Progenitor cell of endocrine pancreas (in vitro differentiated cells): ENCODE results near the gene ZIM2. TPM values are rescaled to one million over a fixed set of nuclear protein-coding genes. Genes with fewer than 3 reads are reported as not detected.

Experiments
- DNase-seq: peaks from one replicate; pipeline ENCODE4 v3.0.0; 2021; ENCODE audit warnings: low spot score; ENCODE audit not compliant: unreplicated experiment
- H3K27ac Mint-ChIP-seq: 2 replicates; pipeline ENCODE4 v1.8.0; 2021; ENCODE audit warnings: mild to moderate bottlenecking, moderate library complexity, mixed read lengths
- H3K27me3 Mint-ChIP-seq: 2 replicates; pipeline ENCODE4 v1.8.0; 2021; ENCODE audit warnings: mixed read lengths
- H3K36me3 Mint-ChIP-seq: 2 replicates; pipeline ENCODE4 v1.8.0; 2022; ENCODE audit warnings: mixed read lengths; ENCODE audit not compliant: insufficient read depth
- H3K4me1 Mint-ChIP-seq: 2 replicates; pipeline ENCODE4 v1.8.0; 2021; ENCODE audit warnings: low read depth, mixed read lengths
- H3K4me3 Mint-ChIP-seq: 2 replicates; pipeline ENCODE4 v1.8.0; 2021; ENCODE audit warnings: low read depth, mild to moderate bottlenecking, moderate library complexity, mixed read lengths
- H3K9me3 Mint-ChIP-seq: 2 replicates; pipeline ENCODE4 v1.8.0; 2021; ENCODE audit warnings: low read depth, mixed read lengths
- total RNA-seq: library from RNA; stranded (reverse); gene quantifications from 2 replicates; pipeline ENCODE4 v1.2.1, GENCODE V29; 2021
- TF ChIP-seq, protein P1 (sequence below): fragments of 200-600 bp; sonication (generic); IDR thresholded peaks from one replicate; pipeline ENCODE4 v1.5.0; 2021; ENCODE audit warnings: antibody characterized with exemption, mild to moderate bottlenecking; ENCODE audit not compliant: unreplicated experiment

ZIM2 gene
- total RNA-seq, 1 donor from 2014 or later, result not detected

DNA sequence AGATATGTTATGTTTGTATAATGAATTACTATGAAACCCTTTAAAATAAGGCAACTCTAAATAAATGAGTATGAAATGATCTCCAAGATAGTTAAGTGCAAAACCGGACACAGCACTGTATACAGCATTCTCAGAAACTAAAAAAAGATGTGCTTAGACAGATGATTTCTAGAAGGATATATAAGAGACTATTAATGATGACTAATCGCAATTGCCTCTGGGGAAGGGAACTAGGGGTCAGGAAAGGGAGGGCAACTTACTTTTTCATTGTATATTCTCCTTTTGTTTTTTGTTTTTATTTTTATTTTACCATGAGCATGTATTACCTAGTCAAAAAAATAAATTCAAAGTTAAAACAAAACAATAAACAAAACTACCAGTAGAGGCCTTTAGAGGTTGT lies 12.8 kb downstream of the ZIM2 start:
- Mint-ChIP-seq H3K4me1 (no peaks in the 10 kb centered on the region), H3K4me3 (no peak overlapping the region), H3K36me3 (peaks cover 2% of the 10 kb centered on the region), H3K27ac (no peak overlapping the region), H3K9me3 (peaks cover 58% of the 10 kb centered on the region), H3K27me3 (no peaks in the 10 kb centered on the region)
- no peak for DNase-seq
- TF ChIP-seq, protein P1, sequence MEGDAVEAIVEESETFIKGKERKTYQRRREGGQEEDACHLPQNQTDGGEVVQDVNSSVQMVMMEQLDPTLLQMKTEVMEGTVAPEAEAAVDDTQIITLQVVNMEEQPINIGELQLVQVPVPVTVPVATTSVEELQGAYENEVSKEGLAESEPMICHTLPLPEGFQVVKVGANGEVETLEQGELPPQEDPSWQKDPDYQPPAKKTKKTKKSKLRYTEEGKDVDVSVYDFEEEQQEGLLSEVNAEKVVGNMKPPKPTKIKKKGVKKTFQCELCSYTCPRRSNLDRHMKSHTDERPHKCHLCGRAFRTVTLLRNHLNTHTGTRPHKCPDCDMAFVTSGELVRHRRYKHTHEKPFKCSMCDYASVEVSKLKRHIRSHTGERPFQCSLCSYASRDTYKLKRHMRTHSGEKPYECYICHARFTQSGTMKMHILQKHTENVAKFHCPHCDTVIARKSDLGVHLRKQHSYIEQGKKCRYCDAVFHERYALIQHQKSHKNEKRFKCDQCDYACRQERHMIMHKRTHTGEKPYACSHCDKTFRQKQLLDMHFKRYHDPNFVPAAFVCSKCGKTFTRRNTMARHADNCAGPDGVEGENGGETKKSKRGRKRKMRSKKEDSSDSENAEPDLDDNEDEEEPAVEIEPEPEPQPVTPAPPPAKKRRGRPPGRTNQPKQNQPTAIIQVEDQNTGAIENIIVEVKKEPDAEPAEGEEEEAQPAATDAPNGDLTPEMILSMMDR, result no peak

DNA sequence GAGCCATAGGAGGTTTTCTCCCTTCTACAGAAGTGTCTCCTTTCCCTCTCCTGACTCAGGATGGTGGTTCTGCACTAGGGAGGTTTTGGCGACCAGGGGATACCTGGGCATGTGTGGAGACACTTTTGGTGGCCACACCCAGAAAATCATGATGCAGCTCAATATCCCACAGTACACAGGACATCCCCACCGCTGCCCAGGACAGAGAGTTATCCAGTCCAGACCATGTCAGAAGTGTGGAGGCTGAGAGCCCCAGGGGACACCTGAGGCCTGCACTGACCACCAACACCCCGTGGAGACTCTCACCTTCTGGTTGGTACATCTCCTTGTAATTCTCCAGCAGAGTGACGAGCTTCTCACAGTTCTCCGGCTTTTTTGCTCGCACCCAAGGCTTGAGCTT lies 16.6 kb downstream of the ZIM2 start:
- no peak for DNase-seq
- Mint-ChIP-seq H3K27me3 (no peaks in the 10 kb centered on the region), H3K4me1 (no peaks in the 10 kb centered on the region), H3K4me3 (no peak overlapping the region), H3K9me3 (peaks cover 67% of the 10 kb centered on the region), H3K27ac (no peak overlapping the region), H3K36me3 (peaks cover 1% of the 10 kb centered on the region)
- TF ChIP-seq, protein P1, result no peak

DNA sequence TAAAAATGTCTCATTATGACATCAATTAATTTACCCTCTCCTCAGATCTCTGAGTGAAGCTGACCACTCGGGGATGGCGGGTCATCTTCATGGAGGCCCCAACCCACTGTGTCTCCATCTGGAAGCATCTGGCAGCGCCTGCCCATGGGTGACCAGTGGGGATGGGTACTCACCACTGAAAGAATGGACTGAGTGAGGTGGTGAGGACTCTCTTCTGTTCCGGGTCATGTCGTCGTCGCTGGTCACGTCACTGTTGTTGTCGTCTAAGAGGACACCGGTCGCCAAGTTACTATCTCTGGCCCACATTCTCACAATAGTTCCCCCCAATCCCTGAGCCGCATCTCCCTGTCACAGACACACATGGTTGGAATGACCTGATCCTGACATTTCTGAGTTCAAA lies 17.1 kb downstream of the ZIM2 start:
- DNase-seq, result no peak
- Mint-ChIP-seq H3K4me3 (no peak overlapping the region), H3K36me3 (peaks cover 1% of the 10 kb centered on the region), H3K27me3 (no peaks in the 10 kb centered on the region), H3K27ac (no peak overlapping the region), H3K4me1 (no peaks in the 10 kb centered on the region), H3K9me3 (peaks cover 70% of the 10 kb centered on the region)
- TF ChIP-seq, protein P1, result no peak

DNA sequence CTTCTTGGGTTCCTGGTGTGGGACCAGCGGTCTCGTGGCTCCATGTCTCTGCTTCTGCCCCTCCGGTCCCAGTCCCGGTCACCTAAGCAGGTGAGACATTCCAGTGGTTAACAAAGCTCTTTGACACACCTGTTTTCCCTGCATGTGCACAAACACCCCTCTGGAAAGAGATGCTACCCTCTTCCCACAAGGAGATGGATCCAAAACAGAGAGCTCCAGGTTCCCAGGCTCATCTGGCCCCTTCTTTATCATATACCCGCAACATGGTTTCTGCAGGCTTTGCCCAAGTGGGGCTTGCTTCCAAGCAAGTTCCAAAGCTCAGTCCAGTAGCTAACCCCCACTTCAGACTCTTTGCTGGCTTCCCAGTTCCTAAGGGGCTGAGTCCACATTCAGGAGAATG lies 17.8 kb downstream of the ZIM2 start:
- Mint-ChIP-seq H3K4me3 (no peak overlapping the region), H3K9me3 (peaks cover 71% of the 10 kb centered on the region), H3K4me1 (no peaks in the 10 kb centered on the region), H3K36me3 (peaks cover 1% of the 10 kb centered on the region), H3K27me3 (no peaks in the 10 kb centered on the region), H3K27ac (no peak overlapping the region)
- no peak for DNase-seq
- TF ChIP-seq, protein P1, result no peak

DNA sequence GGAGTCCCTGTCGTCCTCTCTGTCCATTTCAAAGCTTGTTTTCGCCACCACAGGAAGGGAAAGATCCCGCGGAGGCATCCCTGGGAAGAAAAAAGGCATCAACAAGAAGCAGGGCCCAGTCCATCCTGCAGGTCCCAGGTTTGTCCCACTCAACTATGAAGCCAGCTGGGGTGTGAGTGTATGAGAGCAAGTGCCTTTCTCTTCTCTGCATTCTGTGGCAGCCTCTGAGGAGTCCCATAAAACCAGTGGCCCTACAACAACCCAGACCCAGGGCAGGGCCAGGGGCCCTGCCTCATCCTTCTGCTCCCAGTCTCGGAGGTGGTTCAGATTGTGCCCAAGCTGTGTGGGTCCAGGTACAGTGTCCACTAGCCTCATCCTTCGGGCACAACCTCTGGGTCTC lies 18.9 kb downstream of the ZIM2 start:
- H3K4me3 Mint-ChIP-seq, result no peak overlapping the region
- peaks cover 72% of the 10 kb centered on the region for H3K9me3 Mint-ChIP-seq
- TF ChIP-seq, protein P1, result no peak
- no peaks in the 10 kb centered on the region for H3K4me1 Mint-ChIP-seq
- H3K36me3 Mint-ChIP-seq, result peaks cover 1% of the 10 kb centered on the region
- no peak for DNase-seq
- H3K27ac Mint-ChIP-seq, result no peak overlapping the region
- H3K27me3 Mint-ChIP-seq, result no peaks in the 10 kb centered on the region

DNA sequence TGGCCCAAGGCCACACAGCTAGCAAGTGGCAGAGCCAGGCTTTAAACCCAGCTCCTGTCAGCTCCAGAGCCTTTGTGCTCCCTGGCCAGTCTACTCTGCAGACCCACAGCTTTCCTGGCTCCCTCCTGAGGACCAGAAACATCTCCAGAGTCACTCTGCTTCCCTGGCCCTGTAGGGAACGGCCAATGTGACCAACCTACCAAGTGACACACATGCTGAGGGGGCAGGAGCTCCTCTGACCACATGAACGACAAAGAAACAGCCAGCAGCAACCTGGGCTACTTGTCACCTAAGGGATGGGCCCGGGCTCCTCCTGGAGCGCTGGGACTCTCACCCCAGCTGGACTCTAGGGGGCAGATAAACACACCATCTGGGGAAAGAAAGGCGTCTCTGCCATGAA lies 19.3 kb downstream of the ZIM2 start:
- Mint-ChIP-seq H3K27me3 (no peaks in the 10 kb centered on the region), H3K36me3 (peaks cover 1% of the 10 kb centered on the region), H3K4me1 (no peaks in the 10 kb centered on the region), H3K27ac (no peak overlapping the region), H3K4me3 (no peak overlapping the region), H3K9me3 (peaks cover 72% of the 10 kb centered on the region)
- DNase-seq, result no peak
- TF ChIP-seq, protein P1, result no peak
